NCI-H2107 treated with DMSO at 0.1 percent for 48 hours (cell line): ENCODE measurements around the gene EIF1B.
"Not testable (repeated sequence)": the region's sequence is repeated elsewhere in the genome, so short reads cannot be mapped to it uniquely, and the experiment has no call there.

Experiments
- DNase-seq: peaks from one replicate; lab custom pipeline; 2025; ENCODE audit not compliant: unreplicated experiment; lab: John Stamatoyannopoulos, UW

Gene EIF1B

DNA sequence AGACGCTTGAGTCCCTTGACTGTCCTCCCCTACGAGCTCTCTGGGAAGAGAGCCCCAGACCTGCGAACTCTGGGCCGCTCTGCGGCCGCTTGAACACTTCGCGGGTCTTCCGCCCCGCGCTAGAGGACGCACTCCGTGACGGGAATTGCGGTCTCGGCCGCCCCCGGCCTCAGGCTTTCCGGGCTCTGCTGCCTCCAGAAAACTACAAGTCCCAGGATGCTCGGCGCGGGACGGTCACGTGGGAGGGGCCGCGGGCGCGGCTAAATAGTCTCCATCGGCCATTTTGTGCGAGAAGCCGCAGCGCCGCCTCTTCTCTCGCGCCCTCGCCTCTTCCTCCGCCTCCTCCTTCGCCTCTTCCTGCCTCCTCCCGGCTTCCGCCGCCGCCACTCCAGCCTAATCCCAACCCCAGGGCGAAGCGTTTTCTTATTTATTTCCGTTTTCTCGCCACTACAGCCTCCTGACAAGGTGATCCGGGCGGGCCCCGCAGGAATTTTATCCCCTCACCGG lies at the start of gene EIF1B:
Gene EIF1B (plus strand): TSS at position 290 of the 507 bp plus-strand sequence. CDS start 235 bp downstream, outside the sequence.
- DNase-seq, result peak; percentile 82

DNA sequence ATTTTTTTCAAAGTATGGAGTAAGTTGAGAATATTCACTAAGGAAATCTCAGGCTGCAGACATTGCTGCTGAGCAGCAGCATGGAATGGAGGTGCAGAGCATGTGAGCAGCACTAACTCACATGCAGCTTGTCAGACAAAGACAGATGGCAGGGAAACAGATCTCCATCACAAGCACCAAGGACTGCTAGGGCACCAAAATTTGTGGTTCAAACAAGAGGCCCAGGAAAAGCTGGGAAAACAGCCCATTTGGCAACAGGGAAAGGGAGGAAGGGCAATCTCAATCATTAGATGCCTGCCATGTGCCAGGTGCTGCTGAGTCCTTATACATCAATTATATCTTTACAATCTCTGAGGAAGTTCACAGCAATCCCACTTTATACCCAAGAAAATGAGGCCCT lies 47.2 kb upstream of the EIF1B start:
- DNase-seq, result no peak

DNA sequence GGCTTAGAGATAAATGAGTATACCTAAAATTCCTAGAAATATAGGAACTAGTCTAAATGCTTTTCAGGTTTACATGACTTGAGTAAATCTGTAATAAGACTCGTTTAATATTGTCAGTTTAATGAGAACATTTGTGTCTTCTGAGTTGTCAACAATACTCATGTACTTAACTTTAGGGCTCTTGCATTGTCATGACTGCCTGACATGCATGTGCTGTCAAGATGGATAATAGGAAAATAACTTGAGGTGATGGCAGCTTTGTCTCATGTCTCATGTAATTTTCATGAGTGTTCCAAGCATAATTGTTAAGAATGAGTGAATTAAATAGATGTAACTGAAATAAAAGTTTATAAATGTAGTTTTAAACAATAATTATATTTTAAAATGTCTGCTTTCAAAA lies 45.1 kb upstream of the EIF1B start:
- DNase-seq, result no peak

DNA sequence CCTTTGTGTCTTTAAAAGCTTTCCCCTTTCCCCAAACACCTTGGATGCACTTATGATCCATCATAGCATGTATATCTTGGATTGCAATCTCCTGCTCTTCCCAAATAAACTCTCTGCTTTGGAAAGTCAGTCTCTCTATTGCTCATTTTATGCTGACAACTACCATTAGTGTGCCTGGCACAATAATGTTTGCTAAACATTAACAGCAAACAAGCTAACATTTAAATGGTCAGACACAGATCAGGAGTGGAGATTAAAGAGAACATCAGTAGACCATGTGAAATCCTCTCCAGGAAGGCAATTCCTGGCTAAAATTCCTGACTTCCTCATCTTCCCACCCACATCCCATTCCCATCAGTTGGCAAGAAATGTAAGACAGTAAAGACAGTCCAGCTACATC lies 44.3 kb upstream of the EIF1B start:
- DNase-seq, result no peak

DNA sequence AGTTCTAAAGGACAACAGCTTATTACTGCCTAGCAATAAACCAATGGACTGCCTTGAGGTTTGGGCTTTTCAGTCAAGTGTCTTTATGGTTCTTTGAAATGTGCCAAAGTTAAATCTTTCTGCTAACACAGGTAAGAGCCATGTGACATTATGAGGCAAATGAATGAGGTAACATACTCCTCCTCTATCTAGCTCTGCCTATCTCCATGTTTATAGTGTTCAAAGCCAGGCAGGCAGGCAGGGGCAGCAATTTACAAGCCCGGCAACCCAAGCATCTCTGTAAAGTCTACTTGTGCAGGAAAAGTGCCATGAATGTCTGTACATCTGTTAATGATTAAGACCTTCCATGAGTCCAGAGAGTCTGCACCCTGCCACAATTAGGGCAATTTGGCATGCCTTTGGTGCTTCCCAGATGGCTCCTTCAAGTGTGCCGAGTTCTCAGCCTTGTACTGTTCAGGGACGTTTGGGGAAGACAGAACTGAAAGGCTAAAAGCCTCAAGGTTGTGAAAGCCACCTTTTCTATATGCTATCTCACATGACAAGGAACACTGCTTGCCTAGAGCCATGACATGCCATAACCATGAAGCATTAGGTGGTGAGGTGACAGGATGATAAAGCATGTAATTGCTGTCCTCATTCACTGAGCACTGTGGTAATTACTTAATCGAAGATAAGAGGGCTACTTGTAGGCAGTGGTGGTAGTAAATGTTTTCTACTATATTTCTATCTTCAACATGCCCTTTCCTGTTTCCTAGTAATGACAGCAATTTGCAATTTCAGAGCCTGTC lies 41.4 kb upstream of the EIF1B start:
- DNase-seq, result no peak

DNA sequence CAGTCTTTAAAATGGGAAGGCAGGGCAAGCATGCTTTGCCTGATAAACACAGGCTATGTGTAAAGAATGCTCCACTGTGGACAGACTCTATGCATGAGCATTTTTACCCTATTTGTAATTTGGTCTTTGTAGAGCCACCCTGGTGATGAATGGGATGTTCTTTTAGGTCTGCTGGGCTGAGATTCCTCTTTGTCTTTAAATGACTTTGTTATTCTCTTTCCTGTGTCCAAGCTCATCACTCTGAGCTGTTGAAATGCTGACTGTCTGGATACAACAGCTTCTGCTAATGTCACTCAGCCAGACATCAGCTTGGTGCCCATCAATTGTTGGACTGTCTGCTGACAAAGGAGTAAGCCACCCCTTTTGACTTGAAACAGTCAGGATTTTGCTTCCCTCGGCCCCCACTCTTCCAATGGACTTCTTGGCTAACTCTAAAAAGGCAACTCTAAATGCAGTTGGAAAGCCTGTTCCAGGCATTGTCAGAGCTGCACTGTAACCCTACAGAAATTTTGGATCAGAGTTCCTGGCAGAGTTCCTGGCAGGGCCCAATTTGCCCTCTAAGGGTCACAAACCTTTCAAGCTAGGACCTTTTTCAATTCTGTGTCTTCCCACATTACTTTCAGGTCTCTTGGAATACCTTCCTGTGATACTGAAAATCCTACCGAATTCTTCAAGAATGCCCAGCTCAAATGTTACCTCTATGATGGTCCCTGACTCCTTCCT lies 40.5 kb upstream of the EIF1B start:
- no peak for DNase-seq

DNA sequence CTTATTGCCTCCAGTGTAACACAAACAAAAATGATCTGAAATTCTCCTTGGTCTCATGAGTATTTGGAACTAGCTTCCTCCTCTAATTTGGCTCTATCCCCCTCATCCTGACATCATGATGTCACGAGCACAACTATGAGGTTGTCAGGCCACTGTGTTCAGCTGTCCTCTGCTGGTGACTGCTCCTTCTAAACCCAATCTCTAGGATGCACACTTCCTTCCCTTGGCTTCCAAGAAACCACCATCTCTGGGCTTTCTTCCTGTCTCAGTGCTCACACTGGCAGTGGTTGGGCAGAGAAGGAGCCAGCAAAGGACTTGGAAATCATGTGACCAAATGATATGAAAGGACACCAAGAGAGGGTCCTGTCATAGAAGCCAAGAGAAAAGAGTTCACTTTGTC lies 30.7 kb upstream of the EIF1B start:
- DNase-seq, result no peak

DNA sequence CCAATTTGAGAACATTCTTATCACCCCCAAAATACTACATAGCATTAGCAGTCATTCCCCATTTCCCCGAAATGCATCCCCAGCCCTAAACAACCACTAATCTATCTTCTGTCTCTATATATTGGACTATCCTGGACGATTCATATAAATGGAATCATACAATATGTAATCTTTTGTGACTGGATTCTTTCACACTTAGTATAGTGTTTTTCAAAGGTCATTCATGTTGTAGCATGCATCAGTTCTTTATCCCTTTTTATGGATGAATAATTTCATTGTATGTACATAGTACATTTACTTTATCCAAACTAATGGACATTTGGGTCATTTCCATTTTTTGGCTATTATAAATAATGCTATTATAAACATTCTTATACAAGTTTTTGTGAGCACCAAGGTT lies 27.5 kb upstream of the EIF1B start:
- DNase-seq, result no peak

DNA sequence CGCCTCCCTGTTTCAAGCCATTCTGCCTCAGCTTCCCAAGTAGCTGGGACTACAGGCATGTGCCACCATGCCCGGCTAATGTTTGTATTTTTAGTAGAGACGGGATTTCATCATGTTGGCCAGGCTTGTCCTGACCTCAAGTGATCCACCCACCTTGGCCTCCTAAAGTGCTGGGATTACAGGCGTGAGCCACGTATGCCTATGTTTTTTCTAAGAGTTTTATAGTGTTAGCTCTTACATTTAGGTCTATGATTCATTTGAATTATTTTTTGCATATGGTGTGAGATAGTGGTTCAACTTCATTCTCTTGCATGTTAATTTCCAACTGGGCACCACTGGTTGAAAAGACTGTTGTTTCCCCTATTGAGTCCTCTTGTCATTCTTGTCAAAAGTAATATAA lies 26.4 kb upstream of the EIF1B start:
- not testable (repeated sequence) for DNase-seq

DNA sequence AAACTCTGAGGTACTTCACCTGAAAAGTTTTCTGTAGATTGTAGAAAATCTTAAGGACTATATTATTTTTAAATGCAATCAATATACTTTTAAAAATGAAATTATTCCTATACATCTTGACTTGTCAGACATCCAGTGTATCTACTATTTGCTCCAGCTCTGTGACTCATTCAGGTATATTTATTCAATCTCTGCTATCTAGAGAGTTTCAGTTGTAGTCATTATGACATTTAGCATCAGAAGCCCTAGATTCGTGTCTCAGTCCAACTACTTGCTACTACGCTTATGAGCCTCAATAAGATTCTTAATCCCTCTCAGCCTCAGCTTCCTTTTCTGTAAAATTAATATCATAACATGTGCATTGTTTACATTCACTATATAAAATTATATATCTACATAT lies 22.3 kb upstream of the EIF1B start:
- no peak for DNase-seq

DNA sequence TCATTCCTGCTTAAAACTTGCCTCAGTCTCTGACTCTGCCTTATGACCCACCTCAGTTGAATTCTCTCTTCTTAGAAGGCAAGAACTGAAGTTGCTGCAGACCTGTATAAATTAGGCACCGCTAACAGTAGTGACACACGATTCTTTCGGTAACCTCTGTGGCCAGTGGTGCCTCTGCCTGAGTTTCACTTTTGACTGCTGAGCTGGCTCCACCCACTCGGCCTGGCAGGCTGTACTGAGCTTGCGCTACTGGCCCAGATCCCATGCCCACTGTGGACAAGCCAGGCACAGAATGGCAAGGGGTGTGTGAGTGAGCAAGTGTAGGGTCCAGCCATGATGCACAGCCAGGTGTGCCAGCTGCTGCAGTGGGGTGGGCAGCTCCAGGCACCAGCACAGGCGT lies 19.1 kb upstream of the EIF1B start:
- no peak for DNase-seq

DNA sequence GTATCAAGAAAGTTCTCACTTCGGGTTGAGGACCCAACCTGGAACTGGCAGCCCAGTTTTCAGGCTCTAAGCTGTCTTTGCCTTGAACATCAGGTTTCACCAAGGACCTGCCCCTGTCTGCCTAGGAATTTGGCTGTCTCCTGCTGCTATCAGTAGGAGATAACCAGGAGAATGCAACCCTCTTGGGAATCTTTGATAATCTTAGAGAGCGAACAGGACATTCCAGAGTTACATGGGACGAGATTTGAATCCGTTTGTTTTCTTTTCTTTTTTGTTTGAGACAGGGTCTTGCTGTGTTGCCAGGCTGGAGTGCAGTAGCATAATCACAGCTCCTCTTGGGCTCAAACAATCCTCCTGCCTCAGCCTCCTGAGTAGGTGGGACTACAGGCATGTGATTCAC lies 18.0 kb upstream of the EIF1B start:
- DNase-seq, result no peak

DNA sequence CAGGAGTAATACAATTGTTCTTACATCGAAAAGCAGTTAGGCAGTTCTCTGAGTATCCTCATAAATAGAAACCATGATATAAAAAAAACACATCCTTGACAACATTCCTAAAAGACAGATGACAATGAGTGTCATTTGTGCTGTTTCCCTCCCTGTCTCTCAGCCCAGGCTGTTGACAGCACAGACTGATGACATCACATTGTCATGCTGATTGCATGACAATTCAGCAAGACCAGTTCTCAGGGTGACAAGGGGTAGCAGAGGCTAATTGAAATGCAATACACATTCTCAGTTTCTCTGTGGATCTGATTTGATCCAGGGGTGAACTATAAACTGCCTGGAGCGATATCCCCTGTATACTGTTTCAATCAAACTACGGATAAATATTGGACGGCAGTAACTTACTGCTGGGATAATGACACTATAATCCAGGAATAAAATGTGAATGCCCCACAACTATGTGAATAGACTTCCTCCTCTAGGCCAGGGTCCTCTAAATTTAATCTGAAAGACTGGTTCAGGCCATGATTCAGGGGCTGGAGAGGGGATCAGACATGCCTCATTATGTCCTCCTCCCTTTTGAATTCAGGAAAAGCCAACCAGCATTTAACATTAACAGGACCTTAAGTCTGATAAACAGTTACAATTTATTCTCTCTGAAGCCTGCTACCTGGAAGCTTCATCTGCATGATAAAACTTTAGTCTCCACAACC lies 16.7 kb upstream of the EIF1B start:
- no peak for DNase-seq

DNA sequence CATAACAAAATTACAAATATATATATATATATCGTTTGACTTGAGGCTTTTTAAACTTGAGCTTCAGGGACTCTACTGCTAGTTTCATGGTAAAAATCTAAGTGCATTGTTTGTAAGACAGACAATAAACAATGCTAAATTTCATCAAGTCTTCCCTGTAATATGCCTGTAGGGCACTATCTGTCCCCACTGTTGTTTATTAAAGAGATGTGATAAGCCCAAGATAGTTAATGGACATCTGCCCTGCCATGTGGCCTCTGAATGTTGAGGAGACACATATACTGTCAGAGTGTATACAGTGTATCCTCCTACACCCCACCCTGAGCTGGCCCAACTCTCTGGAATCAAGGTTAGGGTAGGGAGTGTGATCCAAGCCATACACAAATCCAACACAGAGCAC lies 15.1 kb upstream of the EIF1B start:
- DNase-seq, result no peak

DNA sequence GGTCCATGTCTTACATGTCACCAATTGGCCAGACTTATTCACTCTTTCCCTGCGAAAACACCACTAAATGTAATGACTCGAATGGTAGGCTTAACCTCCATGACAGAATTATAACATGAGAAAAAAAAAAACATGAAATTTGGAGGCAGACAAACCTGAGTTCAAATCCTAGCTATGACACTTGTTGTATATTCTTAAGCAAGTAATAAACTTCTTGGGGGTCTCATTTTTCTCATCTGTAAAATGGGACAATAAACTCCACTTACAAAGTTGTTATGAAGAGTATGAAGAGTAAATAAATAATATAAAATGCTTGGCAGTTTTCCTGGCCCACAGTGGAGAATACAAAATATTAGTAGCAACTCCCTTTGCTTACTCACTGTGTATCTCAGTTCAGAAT lies 11.4 kb upstream of the EIF1B start:
- no peak for DNase-seq

DNA sequence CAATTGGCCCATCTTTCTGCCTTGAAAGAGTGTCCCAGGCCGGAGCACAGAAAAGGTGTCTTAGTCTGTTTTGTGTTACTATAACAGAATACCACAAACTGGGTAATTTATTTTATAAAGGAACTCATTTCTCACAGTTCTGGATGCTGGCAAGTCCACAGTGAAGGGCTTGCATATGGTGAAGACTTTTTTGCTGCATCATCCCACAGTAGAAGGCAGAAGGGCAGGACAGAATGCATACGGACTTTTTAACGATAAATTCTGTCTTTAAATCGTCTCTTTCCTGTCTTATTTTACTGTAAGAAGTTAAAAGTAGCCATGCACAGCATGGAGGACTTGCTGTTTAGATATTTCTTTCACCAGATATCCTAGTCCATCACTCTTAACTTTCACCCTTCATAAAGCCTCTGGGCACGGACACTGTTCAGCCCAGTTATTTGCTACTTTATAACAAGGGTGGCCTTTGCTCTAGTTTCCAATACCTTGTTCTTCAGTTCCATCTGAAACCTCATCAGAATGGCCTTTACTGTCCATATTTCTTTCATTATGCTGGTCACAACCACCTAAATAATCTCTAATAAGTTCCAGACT lies 10.3 kb upstream of the EIF1B start:
- DNase-seq, result no peak

DNA sequence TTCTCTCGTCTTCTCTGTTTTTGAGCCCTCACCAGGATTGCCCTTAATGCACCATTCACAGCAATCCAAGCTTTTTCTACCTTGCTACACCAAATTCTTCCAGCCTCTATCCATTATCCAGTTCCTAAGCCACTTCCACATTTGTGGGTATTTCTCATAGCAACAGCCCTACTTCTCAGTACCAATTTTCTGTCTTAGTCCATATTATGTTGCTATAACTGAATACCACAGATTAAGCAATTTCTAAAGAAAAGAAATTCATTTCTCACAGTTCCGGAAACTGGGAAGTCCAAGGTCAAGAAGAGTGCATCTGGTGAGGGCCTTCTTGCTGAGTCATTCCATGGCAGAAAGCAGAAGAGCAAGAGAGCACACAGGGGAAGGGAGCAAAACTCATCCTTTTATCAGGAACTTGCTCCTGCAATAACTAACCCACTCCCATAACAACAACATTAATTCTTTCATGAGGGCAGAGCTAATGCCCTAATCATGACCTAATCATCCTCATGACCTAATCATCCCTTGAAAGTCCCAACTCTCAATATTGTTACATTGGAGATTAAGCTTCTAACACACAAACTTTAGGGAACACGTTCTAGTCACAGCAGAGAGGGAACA lies 9.7 kb upstream of the EIF1B start:
- no peak for DNase-seq

DNA sequence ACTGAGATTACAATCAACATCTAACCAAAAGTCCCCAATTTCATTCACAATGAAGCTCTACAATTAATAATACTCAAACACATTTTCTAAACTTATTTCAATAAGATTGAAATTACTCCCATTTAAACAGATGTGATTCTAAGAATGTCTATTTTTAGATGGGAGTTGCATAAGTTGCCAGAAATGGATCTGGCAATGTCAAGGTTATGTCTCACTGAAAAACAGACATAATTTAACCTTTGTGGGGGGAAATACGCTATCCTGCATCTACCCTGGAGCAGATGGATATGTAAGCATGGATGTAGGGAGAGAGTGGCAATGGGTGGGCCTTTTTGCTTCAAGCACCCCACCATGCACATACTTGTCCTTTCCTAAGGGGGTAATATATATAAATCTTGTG lies 6.7 kb upstream of the EIF1B start:
- DNase-seq, result no peak

DNA sequence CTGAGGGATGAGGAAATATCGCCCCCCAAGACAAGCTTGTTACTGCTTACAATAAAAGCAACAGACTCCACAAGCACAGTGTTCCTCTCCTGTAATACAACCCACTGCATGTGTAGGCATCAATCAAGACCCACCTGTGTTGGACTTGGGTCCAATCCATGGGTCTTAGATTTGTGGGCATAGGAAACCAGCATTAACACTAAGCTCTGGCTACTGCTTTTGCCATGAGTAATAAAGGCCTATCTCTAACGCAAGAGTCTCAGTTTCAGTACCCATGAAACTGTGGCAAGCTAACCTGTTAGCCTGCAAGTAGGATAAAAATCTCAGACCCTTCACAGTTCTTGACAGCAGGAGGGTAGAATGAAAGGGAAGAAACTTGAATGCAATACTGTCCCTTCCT lies 5.2 kb upstream of the EIF1B start:
- DNase-seq, result no peak

DNA sequence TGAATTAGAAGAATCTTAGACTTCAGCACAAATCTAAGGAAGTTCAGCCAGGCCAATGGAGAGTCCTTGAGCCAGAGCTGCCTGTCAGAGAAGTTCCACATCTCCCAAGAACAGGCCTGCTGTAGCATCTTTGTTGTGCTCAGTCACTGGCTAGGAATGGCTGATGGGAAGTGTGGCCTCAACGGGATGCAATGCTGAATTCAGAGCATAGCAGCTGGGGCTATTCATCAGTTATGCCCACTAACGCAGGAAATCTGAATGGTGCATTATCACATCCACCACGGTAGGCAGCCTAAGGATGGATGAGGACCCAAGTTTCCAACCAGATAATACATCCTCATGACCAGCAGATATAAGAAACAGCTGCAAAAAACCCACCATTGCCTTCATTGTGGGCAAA lies 3.2 kb upstream of the EIF1B start:
- DNase-seq, result no peak

DNA sequence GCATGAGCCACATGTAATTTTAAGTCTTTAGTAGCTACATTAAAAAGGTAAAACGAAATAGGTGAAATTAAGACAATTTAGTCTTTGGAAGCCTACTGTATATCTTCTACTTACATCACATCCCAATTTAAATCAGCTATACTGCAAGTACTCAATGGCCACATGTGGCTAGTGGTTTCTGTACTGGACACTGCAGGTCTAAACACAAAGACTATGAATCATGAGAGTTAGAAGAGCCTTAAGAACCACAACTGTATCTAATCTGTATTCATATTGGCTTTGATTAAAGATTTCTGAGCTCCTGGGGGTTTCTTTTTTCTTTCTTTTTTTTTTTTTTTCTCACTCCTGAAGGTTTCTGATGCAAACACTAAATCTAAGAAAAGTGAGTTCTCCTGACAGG lies 2.3 kb upstream of the EIF1B start:
- no peak for DNase-seq
